NCI-H1930 (cell line): ENCODE results near the gene OTULIN.

Experiments
- DNase-seq, 2 experiments: peaks; one replicate each; lab custom pipeline; 2025; lab: John Stamatoyannopoulos, UW

The OTULIN gene

DNA sequence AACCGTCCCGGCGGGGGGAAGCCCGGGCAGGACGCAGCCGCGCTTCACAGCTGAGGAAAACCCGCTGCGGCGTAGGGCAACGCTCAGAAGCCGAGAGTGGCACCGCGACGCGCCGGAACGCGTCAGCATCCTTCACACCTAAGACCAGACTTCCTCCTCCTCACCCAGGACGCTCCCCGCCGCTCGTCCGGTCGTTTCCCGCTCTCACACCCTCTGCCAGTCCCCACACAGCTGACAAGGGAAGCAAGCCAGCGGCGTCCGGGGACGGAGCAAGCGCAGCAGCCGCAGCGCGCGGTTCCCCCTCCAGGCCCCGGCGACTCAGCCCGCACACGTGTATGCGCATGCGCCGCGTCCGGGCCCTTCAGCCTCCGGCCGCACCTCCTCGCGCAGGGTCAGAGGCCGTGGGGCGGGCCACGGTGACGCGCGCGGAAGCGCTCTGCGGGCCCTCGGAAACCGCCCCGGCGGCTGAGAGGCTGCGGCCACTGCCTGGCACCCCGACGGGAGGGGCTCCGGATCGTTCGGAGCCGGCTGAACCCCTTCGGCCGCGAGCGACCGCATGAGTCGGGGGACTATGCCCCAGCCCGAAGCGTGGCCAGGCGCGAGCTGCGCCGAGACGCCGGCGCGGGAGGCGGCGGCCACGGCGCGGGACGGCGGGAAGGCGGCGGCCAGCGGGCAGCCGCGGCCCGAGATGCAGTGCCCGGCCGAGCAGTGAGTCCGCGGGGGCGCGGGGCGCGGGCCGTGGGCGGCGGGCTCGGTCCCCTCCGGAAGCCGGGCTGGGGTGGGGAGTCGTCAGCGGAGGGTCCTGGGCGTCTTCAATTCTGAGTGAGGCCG is at the start of gene OTULIN:
Gene OTULIN (plus strand): TSS at position 449 of the 831 bp plus-strand sequence. CDS start 108 bp downstream, at position 557.
- DNase-seq, result peak; percentile 90 to 97

GRCh38 chr5:14615365-14615764 is 49.2 kb upstream of the OTULIN start:
- DNase-seq, result peak; percentile 52 to 69

DNA sequence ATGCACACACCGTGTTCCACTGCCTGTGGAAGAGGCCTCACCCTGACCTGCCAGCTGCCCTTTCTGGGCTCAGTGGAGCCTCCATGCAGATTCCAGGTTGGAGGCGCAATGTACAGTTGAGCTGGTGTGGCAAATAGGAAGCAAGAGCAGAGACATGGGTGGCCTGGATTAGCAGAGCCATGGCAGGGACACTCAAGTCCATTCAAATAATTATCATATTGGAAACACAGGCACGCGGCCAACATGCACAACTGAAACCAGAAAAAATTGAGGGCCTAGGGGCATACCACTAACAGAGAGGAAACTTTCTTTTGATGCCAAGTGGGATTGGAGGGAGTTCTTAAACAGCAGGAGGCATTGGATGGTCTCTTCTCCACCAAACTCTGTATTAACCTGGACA is 47.1 kb upstream of the OTULIN start:
- DNase-seq, result no peak

DNA sequence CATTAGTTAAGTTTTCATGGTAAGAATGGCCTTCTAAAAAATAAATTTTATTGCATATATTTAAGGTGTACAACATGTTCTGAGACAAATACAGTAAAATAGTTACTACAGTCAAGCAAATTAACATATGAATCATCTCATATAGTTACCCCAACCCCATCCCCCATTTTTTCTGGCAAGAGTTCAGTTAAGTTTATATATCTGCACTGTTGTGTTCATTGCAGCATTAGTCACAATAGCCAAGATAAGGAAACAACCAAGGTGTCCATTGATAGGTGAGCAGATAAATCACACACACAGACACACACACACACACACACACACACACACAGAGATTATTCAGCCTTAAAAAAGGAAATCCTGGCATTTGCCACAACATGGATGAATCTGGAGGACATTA is 37.2 kb upstream of the OTULIN start:
- no peak for DNase-seq

GRCh38 chr5:14628346-14628745 is 36.2 kb upstream of the OTULIN start:
- DNase-seq, result no peak

GRCh38 chr5:14630671-14631070 is 33.8 kb upstream of the OTULIN start:
- DNase-seq, result no peak

DNA sequence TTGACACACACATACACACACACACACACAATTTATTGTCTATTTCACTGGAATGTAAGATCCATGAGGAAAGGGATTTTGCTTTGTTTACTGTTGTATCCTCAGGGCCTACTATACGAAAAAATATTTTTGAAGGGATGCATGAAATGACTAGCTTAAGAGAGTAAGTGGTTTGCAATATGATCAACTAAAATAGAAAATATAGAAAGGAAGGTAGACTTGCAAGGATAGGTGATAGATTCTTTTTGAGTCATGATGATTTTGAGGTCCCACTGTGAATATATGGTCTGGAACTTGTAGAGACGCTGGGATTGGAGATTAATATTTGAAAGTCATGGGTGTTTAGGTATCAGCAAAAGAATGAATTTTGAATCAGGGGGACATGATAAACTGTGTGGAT is 28.9 kb upstream of the OTULIN start:
- no peak for DNase-seq

GRCh38 chr5:14640765-14641164 is 23.8 kb upstream of the OTULIN start:
- DNase-seq, result no peak

DNA sequence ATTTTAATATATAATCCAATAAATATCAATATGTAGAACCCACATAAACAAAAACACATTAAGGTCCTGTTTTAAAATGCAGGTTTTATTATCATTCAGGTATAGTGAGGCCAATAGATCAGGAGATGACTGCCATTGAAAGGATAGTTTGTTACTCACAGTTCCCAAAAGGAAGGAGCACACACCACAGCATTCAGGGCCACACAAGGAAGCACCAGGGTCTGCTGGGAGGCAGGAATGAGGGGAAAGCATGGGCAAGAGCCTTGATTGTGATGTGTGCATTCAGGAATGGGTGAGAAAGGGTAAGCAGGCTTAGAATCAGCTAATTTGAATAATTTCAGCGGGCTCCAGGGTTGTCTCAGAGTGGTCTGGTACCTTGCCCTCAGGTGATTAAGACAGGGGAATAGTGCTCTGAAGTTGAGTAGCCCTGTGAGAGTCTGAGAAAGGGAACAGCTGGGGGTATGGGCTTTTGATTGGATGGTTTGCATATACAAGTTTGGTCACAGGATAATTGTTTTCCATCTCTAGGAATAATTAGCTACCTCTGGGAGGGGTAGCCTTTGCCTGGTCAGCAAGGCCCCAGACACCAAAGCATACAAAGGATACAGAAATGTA is 19.8 kb upstream of the OTULIN start:
- no peak for DNase-seq

DNA sequence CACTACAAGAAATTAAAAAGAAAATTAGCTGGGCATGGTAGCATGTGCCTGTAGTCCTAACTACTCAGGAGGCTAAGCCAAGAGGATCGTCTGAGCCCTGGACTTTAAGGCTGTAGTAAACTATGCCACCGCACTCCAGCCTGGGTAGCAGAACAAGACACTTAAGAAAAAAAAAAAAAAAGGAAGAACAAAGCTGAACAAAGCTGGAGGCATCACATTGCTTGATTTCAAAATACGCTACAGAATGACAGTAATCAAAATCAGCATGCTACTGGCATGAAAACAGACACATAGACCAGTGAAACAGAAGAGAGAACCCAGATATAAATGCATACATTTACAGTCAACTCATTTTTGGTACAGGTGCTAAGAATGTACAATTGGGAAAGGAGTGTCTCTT is 14.5 kb upstream of the OTULIN start:
- DNase-seq, result no peak

DNA sequence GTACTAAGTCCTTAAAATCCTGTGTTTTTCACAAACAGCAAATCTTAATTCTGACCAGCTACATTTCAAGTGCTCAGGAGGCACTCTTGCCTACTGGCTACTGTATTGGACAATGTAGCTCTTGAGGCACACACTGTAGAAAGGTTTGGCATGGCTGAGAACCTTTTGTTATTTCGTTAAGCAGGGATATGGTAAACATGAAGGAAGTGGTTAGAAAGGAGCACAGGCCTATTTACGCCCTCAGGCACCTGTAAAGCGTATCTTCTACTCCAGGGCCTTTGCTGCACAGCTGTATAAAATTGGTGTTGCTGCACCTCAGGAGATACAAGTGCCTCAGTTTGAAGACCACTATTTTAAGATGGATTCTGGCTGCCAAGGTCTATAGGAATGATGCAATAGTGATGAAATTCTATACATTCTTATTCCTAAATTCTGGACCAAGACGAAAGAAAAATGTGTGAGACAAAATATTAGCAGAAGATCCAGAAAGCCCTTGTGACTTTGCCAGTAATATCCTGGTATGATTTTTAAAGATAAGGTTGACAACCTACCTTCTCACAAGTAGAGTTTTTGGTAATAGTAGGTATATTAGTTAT is 9.3 kb upstream of the OTULIN start:
- DNase-seq, result no peak

GRCh38 chr5:14656898-14657297 is 7.6 kb upstream of the OTULIN start:
- no peak for DNase-seq

- DNase-seq, result no peak
These were observed 4.5 kb upstream of the OTULIN start for GRCh38 chr5:14659821-14660607.

DNA sequence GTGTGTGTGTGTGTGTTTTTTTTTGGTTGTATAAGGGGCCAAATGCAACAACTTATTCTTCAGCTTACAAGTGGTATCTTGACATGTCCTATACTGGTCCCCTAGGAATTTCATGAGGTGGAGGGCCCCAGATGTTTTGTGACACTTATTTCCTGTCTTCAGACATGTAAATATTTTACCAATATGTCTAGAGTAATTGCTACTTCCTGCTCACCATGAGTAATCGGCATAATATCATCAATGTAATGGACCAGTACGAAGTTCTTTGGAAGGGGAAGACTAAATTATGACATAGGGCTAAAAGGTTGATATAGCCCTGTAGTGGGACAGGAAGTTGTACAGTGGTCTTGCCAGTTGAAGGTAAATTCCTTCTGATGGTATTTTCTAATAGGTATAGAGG is 3.7 kb upstream of the OTULIN start:
- no peak for DNase-seq

DNA sequence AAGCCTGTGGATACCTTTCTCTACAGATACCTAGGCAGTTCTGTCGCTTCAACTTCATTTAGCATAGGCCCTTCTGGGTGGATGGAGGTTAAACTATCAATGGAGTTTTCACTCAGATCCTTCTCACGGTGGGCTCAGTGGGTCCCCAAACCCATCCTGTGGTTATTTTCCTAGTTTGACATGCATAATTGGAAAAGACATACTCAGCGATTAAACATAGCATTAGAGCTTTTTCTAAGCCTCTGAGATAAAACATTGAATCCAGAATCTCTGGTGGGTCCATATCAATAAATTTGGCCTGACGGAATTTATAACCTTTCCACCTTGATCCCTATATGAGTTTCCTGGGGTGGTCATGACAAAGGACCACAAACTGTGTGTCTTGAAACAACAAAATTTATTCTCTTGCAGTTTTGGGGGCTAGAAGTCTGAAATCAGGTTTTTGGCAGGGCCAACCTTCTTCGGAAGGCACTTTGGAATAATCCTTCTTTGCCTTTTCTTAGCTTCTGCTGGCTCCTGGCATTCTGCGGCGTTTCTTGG is 1.7 kb upstream of the OTULIN start:
- no peak for DNase-seq

DNA sequence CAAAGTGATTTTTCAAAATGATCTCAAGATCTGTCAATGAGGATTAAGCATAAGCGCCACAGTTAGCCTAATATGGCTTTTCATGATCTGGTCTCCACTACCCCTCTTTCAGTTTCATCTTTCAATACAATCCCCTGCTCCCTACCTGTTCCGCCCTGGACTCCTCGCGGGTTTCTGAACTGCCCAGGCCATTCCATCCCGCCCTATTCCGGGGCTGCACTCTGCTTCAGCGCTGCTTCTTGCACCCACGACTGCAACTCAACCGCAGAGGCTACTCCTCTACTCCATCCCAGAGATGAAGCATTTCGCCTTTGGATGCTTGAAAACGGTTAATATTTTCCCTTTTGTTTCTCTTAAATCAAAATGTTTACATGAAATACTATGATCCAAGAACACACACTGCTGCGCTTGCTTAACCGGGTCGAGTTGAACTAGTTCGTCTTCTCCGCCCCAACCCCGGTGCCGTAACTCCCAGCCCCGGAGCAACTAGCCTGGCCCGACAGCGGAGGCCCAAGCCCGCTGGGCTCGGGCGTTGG is 716 bp upstream of the OTULIN start:
- DNase-seq, result no peak

- peak in 1 of 2 experiments; percentile 24 for DNase-seq
These were observed 744 bp downstream of the OTULIN start for GRCh38 chr5:14665101-14665822.

DNA sequence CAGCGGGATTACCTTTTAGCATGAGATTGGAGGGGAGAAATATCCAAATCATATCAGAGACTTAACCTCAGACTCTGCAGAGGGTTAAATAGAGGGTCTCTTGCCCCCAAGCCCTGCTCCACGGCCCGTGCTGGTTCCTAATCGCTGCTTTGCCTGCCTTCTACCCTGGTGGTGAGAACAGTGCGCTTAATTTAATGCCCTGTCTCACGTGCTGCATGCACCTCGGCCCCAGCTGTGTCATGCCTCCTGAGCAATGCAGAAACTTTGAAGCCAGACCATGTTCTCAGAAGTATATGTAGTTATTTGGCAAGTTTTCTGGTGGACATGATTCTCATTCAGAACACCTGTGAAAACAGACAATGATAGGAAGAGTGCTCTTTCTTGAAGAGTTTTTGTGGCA is 1.4 kb downstream of the OTULIN start:
- DNase-seq, result no peak

DNA sequence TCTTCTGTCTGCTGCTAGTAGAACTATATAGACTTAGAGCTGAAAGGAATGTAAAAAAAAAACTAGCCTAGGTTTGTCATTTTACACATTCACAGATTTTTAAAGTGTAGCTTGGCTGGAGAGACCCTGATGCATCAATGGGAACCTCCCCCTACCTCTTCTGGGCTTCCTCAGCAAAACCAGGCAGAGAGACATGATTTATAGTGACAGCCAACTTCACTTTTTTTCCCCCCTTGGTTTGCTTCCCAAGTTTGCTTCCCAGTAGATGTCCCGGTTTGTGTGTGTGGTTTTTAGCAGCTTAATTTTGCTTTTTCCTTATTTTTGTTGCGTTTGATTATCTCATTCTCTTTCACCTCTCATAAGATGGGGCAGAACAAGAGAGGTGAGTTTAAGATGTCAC is 1.8 kb downstream of the OTULIN start:
- no peak for DNase-seq

GRCh38 chr5:14667290-14667689 is 2.8 kb downstream of the OTULIN start:
- DNase-seq, result no peak

DNA sequence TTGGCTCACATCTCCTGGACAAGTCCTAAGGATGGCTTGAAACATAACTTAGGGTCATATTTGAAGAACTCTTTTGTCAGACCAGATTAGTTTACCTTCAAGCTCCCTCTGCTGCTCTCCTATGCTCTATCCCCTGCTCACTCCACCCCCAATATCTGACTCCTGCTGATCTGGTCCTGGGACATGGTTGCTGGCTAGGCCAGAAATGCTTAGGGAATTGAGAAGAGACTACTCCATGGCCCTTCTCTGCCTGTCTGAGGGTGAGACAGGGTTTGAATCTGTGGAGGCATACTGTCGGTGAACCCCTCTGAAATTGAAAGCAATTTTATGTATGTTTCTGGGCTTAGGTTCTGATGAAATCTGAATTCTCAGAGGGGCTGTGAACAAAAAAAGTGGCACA is 3.3 kb downstream of the OTULIN start:
- no peak for DNase-seq
